GM18870 (cell line): Measurements from ENCODE around the gene NUDT21.
A peak's percentile ranks its signal among the peaks of the same experiment; 100 is the strongest.
"Not testable (repeated sequence)": the region's sequence is repeated elsewhere in the genome, so short reads cannot be mapped to it uniquely, and the experiment has no call there.

ENCODE experiments used
- ATAC-seq: cut with Tn5 transposase; IDR thresholded peaks from one replicate; pipeline ENCODE4 v1.9.1; 2021; ENCODE audit warnings: moderate library complexity; ENCODE audit not compliant: unreplicated experiment

NUDT21 gene

GRCh38 chr16:56450986-56451752 lies at the start of gene NUDT21, which contains the start of gene OGFOD1:
Gene NUDT21, minus strand, starts transcription at chr16:56451332. Its CDS starts 130 bp downstream, at chr16:56451202.
Gene OGFOD1, plus strand, starts transcription at chr16:56451554. Its CDS starts 59 bp downstream, at chr16:56451613.
- ATAC-seq, result peak; percentile 96

GRCh38 chr16:56493815-56494214 lies 42.7 kb upstream of the NUDT21 start:
- ATAC-seq, result no peak

- no peak for ATAC-seq
Observed at GRCh38 chr16:56493126-56493525, 42.0 kb upstream of the NUDT21 start.

GRCh38 chr16:56491657-56492261 lies 40.6 kb upstream of the NUDT21 start:
- no peak for ATAC-seq

GRCh38 chr16:56488868-56489267 lies 37.7 kb upstream of the NUDT21 start:
- not testable (repeated sequence) for ATAC-seq

GRCh38 chr16:56488035-56488434 lies 36.9 kb upstream of the NUDT21 start:
- no peak for ATAC-seq

- ATAC-seq, result no peak
Observed at GRCh38 chr16:56483394-56483793, 32.3 kb upstream of the NUDT21 start.

GRCh38 chr16:56482683-56483236 lies 31.6 kb upstream of the NUDT21 start:
- no peak for ATAC-seq

GRCh38 chr16:56481468-56482122 lies 30.5 kb upstream of the NUDT21 start:
- ATAC-seq, result no peak

GRCh38 chr16:56480776-56481467 lies 29.8 kb upstream of the NUDT21 start:
- ATAC-seq, result no peak

GRCh38 chr16:56479469-56479868 lies 28.3 kb upstream of the NUDT21 start:
- no peak for ATAC-seq

GRCh38 chr16:56478281-56479049 lies 27.3 kb upstream of the NUDT21 start:
- ATAC-seq, result no peak

- ATAC-seq, result no peak
Observed at GRCh38 chr16:56477096-56477878, 26.2 kb upstream of the NUDT21 start.

GRCh38 chr16:56475201-56475600 lies 24.1 kb upstream of the NUDT21 start:
- no peak for ATAC-seq

GRCh38 chr16:56470666-56471065 lies 19.5 kb upstream of the NUDT21 start:
- ATAC-seq, result no peak

GRCh38 chr16:56470232-56470631 lies 19.1 kb upstream of the NUDT21 start:
- ATAC-seq, result no peak

- ATAC-seq, result no peak
Observed at GRCh38 chr16:56469748-56470147, 18.6 kb upstream of the NUDT21 start.

- ATAC-seq, result no peak
Observed at GRCh38 chr16:56468800-56469199, 17.7 kb upstream of the NUDT21 start.

- ATAC-seq, result no peak
Observed at GRCh38 chr16:56466344-56466743, 15.2 kb upstream of the NUDT21 start.
